Type B pancreatic cell (in vitro differentiated cells): ENCODE results near the gene SLC6A3. TPM values are rescaled to one million over a fixed set of nuclear protein-coding genes. Genes with fewer than 3 reads are reported as not detected.

Experiments
- DNase-seq: peaks from one replicate; pipeline ENCODE4 v3.0.0; 2021; ENCODE audit warnings: mixed read lengths; ENCODE audit not compliant: unreplicated experiment; ENCODE audit errors: extremely low spot score
- H3K27ac Mint-ChIP-seq: 2 replicates; pipeline ENCODE4 v1.8.0; 2021; ENCODE audit warnings: mild to moderate bottlenecking, mixed read lengths
- H3K27me3 Mint-ChIP-seq: 2 replicates; pipeline ENCODE4 v1.8.0; 2021; ENCODE audit warnings: mixed read lengths
- H3K36me3 Mint-ChIP-seq: 2 replicates; pipeline ENCODE4 v1.8.0; 2021; ENCODE audit warnings: mixed read lengths
- H3K4me1 Mint-ChIP-seq: one replicate; pipeline ENCODE4 v1.8.0; 2021; ENCODE audit warnings: mixed read lengths; ENCODE audit not compliant: unreplicated experiment
- H3K4me3 Mint-ChIP-seq: 2 replicates; pipeline ENCODE4 v1.8.0; 2021; ENCODE audit warnings: mild to moderate bottlenecking, mixed read lengths
- H3K9me3 Mint-ChIP-seq: 2 replicates; pipeline ENCODE4 v1.8.0; 2021; ENCODE audit warnings: mixed read lengths
- total RNA-seq: library from RNA; stranded (reverse); gene quantifications from 2 replicates; pipeline ENCODE4 v1.2.1, GENCODE V29; 2021; ENCODE audit warnings: low replicate concordance
- TF ChIP-seq, protein P1 (sequence below): fragments of 200-600 bp; sonication (generic); conservative IDR thresholded peaks from 2 replicates; pipeline ENCODE4 v1.5.0; 2021; ENCODE audit warnings: antibody characterized with exemption, mild to moderate bottlenecking

SLC6A3 gene
- total RNA-seq, 1 donor from 2014 or later, result 0.19 TPM

DNA sequence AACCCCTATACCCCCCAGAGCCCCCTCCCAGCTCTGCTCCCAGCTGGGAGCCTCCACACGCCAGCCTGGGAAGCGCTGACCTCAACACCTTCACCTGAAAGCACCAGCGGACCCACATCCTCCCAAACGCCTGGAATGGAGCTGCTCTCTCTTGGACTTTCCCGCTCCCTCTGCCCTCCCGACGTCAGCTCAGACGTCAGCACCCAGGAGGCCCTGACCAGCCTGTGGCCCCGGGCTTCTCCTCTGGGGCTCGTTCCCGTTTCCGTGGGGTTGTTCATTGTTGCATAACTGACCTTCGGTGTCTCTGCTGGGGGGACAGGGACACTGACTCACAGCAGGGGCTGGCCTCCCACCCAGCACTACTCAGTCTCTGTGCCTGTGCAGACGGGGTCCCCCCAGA, 35.0 kb upstream of the SLC6A3 start:
- Mint-ChIP-seq H3K4me1 (no peaks in the 10 kb centered on the region), H3K27me3 (no peaks in the 10 kb centered on the region), H3K9me3 (no peaks in the 10 kb centered on the region), H3K4me3 (no peak overlapping the region), H3K36me3 (no peaks in the 10 kb centered on the region), H3K27ac (no peak overlapping the region)
- DNase-seq, result no peak
- TF ChIP-seq, protein P1, sequence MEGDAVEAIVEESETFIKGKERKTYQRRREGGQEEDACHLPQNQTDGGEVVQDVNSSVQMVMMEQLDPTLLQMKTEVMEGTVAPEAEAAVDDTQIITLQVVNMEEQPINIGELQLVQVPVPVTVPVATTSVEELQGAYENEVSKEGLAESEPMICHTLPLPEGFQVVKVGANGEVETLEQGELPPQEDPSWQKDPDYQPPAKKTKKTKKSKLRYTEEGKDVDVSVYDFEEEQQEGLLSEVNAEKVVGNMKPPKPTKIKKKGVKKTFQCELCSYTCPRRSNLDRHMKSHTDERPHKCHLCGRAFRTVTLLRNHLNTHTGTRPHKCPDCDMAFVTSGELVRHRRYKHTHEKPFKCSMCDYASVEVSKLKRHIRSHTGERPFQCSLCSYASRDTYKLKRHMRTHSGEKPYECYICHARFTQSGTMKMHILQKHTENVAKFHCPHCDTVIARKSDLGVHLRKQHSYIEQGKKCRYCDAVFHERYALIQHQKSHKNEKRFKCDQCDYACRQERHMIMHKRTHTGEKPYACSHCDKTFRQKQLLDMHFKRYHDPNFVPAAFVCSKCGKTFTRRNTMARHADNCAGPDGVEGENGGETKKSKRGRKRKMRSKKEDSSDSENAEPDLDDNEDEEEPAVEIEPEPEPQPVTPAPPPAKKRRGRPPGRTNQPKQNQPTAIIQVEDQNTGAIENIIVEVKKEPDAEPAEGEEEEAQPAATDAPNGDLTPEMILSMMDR, result no peak

DNA sequence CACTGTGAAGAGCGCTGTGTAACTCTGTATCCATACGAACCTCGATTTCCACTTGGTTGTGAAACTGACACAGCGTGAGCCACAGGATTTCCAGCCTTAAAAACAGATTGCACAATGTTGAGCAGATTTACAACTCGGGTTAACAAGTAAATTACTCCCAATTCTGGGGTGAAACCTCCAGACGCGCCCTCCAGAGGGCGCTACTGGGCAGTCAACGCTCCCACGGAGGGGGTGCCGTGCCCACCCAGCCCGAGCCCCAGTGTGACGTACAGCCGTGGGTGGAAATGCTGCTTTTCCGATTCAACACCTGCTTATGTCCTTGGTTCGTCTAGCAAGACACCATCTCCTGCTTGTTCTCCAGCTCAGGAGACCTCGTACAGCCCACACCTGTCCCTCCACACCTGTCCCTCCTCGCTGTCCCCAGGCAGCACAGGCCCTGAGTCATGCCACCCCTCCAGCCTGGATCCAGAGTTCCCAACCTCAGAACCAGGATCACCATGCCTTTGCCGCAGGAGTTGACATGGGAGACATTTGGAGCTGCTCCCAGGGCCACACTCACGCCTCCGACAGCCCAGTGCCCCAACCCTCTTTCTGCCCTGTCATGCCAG, 34.4 kb upstream of the SLC6A3 start:
- Mint-ChIP-seq H3K27ac (no peak overlapping the region), H3K9me3 (no peaks in the 10 kb centered on the region), H3K36me3 (no peaks in the 10 kb centered on the region)

DNA sequence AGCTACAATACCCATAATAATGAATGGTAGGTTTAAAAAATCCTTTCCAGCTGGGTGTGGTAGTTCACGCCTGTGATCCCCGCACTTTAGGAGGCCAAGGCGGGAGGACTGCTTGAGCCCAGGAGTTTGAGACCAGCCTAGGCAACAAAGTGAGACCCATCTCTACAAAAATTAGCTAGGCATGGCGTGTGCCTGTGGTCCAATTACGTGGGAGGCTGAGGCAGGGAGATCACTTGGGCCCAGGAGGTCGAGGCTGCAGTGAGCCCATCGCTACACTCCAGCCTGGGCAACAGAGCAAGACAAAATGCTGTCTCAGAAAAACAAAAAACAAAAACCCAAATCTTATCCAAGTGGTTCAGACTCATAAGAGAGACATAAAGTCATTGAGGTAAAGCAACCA, 33.8 kb upstream of the SLC6A3 start:
- no peaks in the 10 kb centered on the region for H3K27me3 Mint-ChIP-seq
- TF ChIP-seq, protein P1, result no peak
- H3K4me3 Mint-ChIP-seq, result no peak overlapping the region
- no peaks in the 10 kb centered on the region for H3K4me1 Mint-ChIP-seq
- DNase-seq, result no peak
- H3K36me3 Mint-ChIP-seq, result peaks cover under 1% of the 10 kb centered on the region
- H3K9me3 Mint-ChIP-seq, result no peaks in the 10 kb centered on the region
- H3K27ac Mint-ChIP-seq, result no peak overlapping the region

More for the DNA sequence above, 34.4 kb upstream of the SLC6A3 start:
- TF ChIP-seq, protein P1, result peak; percentile 81
- no peak for DNase-seq
- Mint-ChIP-seq H3K4me3 (no peak overlapping the region), H3K4me1 (no peaks in the 10 kb centered on the region), H3K27me3 (no peaks in the 10 kb centered on the region)

DNA sequence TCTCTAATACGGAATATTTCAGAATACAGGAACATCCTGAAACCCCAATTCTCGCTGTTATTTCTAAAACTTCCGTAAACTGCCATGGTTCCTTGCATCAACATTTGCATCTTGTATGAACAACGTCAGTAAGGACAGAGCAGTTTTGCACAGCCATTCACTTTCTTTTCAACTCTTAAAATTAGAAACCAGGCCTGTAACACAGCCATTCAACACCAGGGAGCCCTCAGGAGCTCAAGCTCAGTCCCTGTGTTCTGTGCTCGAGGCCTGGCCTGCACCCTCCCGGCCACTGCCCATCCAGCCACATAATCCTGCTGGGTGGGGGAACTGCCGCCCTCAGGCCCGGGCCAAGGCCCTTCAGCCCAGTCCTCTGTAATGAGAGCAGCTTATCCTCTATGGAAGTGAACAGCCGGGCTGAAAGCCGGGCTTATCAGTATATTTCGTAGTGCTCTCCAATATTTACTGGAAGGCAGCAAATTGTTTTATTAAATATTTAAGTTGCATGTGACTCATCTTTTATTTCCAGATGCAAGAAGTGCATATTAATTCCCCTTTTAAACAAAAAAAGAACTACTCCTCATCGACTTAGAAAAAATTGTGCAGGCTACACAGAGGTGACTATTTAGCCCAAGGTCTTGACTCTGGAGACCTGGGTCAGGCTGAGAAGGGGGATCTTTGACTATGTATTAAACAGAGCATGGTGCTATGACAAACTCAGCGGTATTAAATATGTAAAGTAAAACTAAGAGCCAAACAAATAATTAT, 33.2 kb upstream of the SLC6A3 start:
- no peaks in the 10 kb centered on the region for H3K9me3 Mint-ChIP-seq
- no peak overlapping the region for H3K27ac Mint-ChIP-seq
- no peaks in the 10 kb centered on the region for H3K4me1 Mint-ChIP-seq
- no peak for DNase-seq
- TF ChIP-seq, protein P1, result no peak
- no peaks in the 10 kb centered on the region for H3K27me3 Mint-ChIP-seq
- peaks cover 3% of the 10 kb centered on the region for H3K36me3 Mint-ChIP-seq
- no peak overlapping the region for H3K4me3 Mint-ChIP-seq

DNA sequence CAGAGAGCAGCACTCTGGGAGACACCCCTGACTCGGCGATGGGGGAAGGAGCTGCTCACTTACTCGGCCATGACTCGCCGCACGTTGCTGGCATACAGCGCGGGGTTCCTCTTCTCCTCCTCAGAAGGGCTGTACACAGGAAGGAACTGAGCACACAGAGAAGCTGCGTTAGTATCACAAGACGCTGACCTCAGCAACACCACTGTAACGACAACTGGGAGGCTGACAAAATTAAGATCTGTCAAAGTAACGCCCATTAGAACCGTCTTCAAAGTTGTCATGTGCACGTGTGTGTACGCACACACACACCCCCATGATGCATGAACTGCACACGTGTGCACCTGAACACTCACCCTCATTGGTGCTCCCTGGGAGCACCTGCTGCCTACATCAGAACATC, 32.1 kb upstream of the SLC6A3 start:
- no peak for DNase-seq
- Mint-ChIP-seq H3K4me3 (no peak overlapping the region), H3K36me3 (peaks cover 3% of the 10 kb centered on the region), H3K9me3 (no peaks in the 10 kb centered on the region), H3K4me1 (no peaks in the 10 kb centered on the region), H3K27me3 (no peaks in the 10 kb centered on the region), H3K27ac (no peak overlapping the region)
- TF ChIP-seq, protein P1, result no peak
